Activated T-helper 1 cell treated with anti-CD3 and anti-CD28 coated beads, Interleukin-12 subunit alpha, Interleukin-12 subunit beta, Interleukin-2, Interleukin-4 antibody, amounts not matched to agents 30 ng/mL and 10 ng/mL and 1 ng/mL, durations not matched to agents 14 hours and 24 hours and 36 hours (primary cell): ENCODE measurements around the gene ARL4A. TPM values are rescaled to one million over a fixed set of nuclear protein-coding genes. Genes with fewer than 3 reads are reported as not detected.
A peak's percentile ranks its signal among the peaks of the same experiment; 100 is the strongest.

ENCODE experiments used
- DNase-seq: peaks from one replicate; pipeline ENCODE4 v3.0.0; 2021; ENCODE audit warnings: low spot score
- H3K27ac Mint-ChIP-seq: one replicate; pipeline ENCODE4 v1.8.0; 2021; ENCODE audit warnings: mild to moderate bottlenecking, mixed read lengths
- H3K27me3 Mint-ChIP-seq: one replicate; pipeline ENCODE4 v1.8.0; 2022; ENCODE audit warnings: mild to moderate bottlenecking, moderate library complexity, mixed read lengths; ENCODE audit not compliant: insufficient read depth
- H3K36me3 Mint-ChIP-seq: one replicate; pipeline ENCODE4 v1.8.0; 2021; ENCODE audit warnings: low read depth, mixed read lengths
- H3K4me1 Mint-ChIP-seq: one replicate; pipeline ENCODE4 v1.8.0; 2021; ENCODE audit warnings: low read depth, mixed read lengths
- H3K4me3 Mint-ChIP-seq: one replicate; pipeline ENCODE4 v1.8.0; 2021; ENCODE audit warnings: mild to moderate bottlenecking, moderate library complexity, mixed read lengths
- H3K9me3 Mint-ChIP-seq: one replicate; pipeline ENCODE4 v1.8.0; 2021; ENCODE audit warnings: mixed read lengths
- intact Hi-C: fragments of 100-400 bp; cut with micrococcal nuclease; formaldehyde crosslinking; loops from one replicate; pipeline ENCODE4 v1.15.1; 2024
- total RNA-seq: library from RNA; stranded (reverse); gene quantifications from 2 replicates; pipeline ENCODE4 v1.2.3, GENCODE V29; 2022

ARL4A gene
- total RNA-seq, 1 donor from 2014 or later = 10.2 TPM

DNA sequence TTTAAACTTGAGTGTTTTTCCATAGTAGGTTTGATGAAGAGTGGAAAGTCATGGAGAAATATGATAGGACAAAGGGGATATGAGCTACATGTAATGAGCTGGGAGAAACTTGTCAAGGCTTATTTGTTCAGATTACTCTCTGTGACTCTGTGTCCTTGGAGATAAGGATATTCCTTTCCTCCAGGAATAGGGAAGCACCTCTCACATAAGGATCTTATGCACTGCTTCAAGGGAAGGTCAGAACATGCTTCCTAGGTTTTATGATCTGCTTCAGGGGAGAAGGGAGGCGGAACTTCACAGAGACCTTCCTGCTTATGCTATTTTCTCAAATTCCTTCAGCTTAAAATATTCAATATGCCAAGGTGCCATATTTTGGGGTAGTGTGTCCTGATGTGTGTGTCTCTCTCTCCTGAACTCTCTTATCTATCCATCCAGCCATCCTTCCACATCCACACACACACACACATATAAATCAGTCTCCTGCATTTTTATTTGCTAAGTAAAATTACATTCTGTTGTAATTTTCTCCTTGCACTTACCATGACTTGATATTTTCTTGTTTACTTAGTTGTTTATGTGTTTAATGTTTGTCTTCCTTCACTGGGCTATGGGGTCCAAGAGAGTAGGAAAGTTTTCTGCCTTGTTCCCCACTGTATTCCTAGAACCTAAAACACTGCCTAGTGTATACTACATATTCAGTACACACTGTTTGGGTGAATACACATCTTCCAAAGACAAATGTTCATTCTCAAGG, 26.4 kb downstream of the ARL4A start:
- H3K4me1 Mint-ChIP-seq = peaks cover 23% of the 10 kb centered on the region
- H3K36me3 Mint-ChIP-seq = no peaks in the 10 kb centered on the region
- no peak overlapping the region for H3K4me3 Mint-ChIP-seq
- DNase-seq = no peak
- H3K9me3 Mint-ChIP-seq = no peaks in the 10 kb centered on the region
- intact Hi-C loops = no loop called here
- no peak overlapping the region for H3K27ac Mint-ChIP-seq
- no peaks in the 10 kb centered on the region for H3K27me3 Mint-ChIP-seq

DNA sequence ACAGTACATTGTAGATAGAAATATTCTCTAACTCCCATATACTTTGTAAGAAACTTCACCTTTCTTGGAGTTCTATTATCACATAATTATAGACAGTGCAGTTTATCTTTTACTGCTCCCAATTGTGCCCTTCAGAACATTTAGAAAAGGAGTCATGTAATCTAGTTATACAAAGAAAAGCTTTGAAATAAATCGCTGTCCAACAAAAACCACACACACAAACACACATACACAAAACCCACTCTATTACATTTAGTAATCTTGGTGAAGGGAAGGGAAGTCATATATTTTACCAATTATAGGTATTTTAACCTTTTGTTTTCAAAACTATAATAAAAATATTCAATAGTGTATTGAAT, 26.9 kb downstream of the ARL4A start:
- H3K36me3 Mint-ChIP-seq = no peaks in the 10 kb centered on the region
- no peak overlapping the region for H3K27ac Mint-ChIP-seq
- no peak for DNase-seq
- H3K4me3 Mint-ChIP-seq = no peak overlapping the region
- intact Hi-C loops = no loop called here
- no peaks in the 10 kb centered on the region for H3K9me3 Mint-ChIP-seq
- H3K27me3 Mint-ChIP-seq = no peaks in the 10 kb centered on the region
- H3K4me1 Mint-ChIP-seq = peaks cover 28% of the 10 kb centered on the region

DNA sequence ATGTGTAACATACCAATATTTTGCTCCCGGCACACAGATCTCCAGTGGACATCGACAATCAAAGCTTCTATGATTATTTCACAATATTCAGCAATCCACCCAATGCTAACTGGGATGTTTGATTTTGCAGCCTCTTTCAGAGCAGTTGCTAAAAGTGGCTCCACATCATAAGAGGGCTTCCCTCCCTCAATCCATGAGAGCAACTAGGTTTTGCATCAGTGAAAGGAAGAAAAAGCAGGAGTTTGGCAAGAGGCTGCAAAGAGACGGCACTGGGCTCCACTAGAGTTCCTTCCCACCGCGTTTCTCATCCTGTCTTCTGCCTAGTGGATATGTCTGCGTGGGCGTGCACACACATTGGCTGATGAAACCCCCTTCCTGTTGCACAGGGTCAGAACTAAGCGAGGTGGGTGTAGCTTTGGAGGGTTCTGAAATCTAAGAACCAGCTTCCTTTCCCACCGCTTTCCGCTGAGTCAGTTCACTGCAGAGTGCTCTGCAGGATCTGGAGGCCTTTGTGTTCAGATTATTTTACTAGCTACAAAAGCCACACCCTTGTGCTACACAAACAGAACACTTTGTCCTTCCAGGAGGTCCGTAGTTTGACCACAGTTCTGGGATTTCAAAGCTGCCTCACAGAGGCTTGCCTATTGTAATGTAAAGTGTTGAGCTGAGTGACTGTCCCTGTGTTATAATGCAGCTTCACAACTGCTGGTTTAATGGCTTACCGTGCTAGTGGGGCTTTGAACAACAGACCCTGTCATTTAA, 28.1 kb downstream of the ARL4A start:
- Mint-ChIP-seq H3K27me3 (no peaks in the 10 kb centered on the region), H3K9me3 (no peaks in the 10 kb centered on the region), H3K36me3 (no peaks in the 10 kb centered on the region), H3K4me1 (peaks cover 34% of the 10 kb centered on the region), H3K4me3 (no peak overlapping the region), H3K27ac (no peak overlapping the region)
- intact Hi-C loops = no loop called here
- peak; percentile 13 for DNase-seq

DNA sequence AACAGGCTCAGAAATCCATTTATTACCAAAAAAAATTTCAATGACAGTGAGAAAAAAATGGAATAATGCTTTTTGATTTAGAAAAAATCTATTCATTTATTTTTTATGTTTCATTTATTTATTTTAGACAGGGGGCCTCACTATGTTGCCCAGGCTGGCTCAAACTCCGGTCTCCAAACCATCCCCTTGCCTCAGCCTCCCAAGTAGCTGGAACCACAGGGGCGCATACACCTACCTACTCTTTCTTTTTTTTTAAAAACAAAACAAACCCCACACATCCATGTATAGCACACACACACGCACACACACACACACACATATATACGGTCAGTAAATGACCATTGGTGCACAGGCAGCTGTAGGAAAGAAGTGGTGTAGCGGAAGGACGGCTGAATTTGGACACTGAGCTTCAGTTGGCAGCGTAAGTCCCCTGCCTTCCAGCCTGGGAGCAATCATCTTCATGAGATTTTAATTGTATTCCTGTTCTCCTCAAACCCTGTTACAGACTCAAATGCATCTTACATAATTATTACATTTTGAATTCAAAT, 28.8 kb downstream of the ARL4A start:
- peaks cover 34% of the 10 kb centered on the region for H3K4me1 Mint-ChIP-seq
- H3K4me3 Mint-ChIP-seq = no peak overlapping the region
- no peak for DNase-seq
- no peak overlapping the region for H3K27ac Mint-ChIP-seq
- H3K36me3 Mint-ChIP-seq = no peaks in the 10 kb centered on the region
- H3K9me3 Mint-ChIP-seq = no peaks in the 10 kb centered on the region
- intact Hi-C loops = no loop called here
- no peaks in the 10 kb centered on the region for H3K27me3 Mint-ChIP-seq

DNA sequence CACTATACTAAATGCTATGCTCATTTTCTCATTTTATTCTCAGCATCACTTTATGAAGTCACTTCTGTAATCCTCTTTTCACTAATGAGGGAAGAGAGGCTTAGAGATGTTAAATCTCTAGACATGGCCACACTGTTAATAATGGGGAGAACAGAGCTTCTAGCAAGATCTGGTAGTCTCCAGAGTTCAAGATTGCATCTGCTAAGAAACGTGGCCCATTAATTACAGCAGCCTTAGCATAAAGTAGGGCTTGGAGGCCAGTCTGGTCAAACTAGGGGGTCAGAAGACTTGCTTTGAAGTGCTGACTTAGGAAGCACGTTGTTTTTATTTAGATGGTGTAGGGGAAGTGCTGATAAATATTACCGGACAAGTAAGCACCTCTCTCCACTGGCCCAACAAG, 29.3 kb downstream of the ARL4A start:
- intact Hi-C loops = no loop called here

DNA sequence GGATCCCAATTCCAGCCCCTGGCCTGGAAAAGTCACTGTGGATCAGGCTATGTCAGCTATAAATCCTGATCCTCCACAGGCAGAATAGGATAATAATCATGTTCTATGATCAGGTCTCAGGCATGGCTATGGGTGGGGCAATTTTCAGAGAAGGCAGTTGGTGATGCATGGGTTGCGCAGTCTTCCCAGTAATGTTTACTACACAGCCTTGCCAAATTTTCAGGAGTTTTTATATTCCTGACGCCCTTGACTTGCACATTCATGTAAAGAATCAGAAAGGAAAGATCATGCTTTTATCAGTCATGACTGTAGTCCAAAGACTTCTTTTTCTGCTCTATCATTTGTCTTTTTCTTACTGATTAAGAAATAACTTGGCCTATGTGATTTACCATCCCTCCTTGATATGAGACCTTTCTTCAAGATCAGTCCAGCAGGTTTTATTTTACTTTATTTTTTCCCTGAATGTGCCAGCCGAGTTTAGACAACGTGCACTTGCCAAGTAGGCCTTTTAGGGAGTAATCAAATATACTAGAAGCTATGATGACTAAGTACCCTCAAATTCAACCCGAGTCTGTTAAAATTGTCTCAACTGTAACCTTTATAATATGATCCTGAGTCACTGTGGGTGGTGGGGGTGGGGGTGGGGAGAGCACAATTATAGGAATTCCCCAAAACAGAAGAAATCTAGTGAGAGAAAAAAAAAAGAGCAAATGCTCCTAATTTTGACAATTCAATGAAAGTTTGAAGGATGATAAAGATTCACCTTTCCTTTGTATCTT, 31.9 kb downstream of the ARL4A start:
- H3K9me3 Mint-ChIP-seq = no peaks in the 10 kb centered on the region
- H3K4me3 Mint-ChIP-seq = no peak overlapping the region
- DNase-seq = no peak
- peaks cover 3% of the 10 kb centered on the region for H3K36me3 Mint-ChIP-seq
- H3K27ac Mint-ChIP-seq = peak overlapping the region; percentile 72
- intact Hi-C loops = no loop called here
- no peaks in the 10 kb centered on the region for H3K27me3 Mint-ChIP-seq
- H3K4me1 Mint-ChIP-seq = peaks cover 45% of the 10 kb centered on the region

More for the DNA sequence above, 29.3 kb downstream of the ARL4A start:
- H3K4me1 Mint-ChIP-seq = peaks cover 34% of the 10 kb centered on the region
- no peaks in the 10 kb centered on the region for H3K27me3 Mint-ChIP-seq
- H3K4me3 Mint-ChIP-seq = no peak overlapping the region
- no peak for DNase-seq
- no peak overlapping the region for H3K27ac Mint-ChIP-seq
- H3K9me3 Mint-ChIP-seq = no peaks in the 10 kb centered on the region
- no peaks in the 10 kb centered on the region for H3K36me3 Mint-ChIP-seq

DNA sequence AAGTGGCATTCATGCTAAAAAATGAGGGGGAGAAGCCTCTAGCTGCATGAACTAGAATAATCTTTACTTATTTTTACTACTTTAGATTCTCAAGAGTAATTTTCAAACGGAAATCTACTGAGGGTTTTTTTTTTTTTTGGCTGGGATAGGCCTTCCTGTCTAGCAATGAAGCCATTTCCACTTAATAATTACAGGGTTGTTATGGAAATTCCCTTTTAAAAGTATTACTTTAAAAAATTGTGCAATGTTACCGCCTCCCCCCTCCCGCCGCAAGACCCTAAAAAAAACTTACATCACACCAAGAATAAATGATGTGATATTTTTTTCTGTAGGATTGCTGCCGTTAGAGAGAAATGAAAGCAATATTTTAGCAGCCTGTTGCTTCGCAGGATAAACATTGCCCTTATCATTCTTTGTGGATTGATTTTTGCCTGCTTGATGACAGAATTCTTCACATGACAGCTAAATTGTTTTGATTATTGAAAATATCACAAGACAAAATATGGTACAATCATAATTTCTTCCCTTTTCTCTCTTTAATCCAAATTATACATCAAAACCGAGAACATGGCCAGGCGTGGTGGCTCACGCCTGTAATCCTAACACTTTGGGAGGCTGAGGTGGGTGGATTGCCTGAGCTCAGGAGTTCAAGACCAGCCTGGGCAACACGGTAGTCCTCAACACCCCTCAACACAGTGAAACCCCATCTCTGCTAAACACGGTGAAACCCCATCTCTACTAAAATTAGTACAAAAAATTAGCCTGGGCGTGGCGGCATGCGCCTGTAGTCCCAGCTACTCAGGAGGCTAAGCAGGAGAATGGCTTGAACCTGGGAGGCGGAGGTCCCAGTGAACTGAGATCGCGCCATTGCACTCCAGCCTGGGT, 32.8 kb downstream of the ARL4A start:
- intact Hi-C loops = no loop called here

DNA sequence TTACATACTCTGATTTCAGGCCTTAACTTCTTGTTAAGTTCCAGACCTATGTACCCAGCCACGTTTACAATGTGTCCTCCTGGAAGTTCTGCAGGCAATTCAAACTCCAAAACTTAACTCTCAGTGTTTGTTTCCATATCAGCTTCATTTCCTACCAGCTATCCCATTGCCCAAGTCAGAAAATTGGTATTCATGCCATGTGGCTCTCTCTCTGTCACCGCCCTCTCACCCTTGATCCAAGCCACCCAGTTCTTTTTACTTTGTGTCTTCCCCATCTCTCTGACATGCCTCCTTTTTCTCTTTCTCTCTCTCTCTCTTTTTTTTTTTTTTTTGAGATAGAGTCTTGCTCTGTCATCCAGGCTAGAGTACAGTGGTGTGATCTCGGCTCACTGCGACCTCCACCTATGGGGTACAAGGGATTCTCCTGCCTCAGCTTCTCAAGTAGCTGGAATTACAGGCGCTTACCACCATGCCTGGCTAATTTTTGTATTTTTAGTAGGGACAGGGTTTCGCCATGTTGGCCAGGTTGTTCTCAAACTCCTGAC, 33.9 kb downstream of the ARL4A start:
- Mint-ChIP-seq H3K27me3 (peaks cover 3% of the 10 kb centered on the region), H3K36me3 (peaks cover 3% of the 10 kb centered on the region), H3K27ac (no peak overlapping the region), H3K4me3 (no peak overlapping the region), H3K4me1 (peaks cover 28% of the 10 kb centered on the region), H3K9me3 (no peaks in the 10 kb centered on the region)
- intact Hi-C loops = no loop called here
- no peak for DNase-seq

More for the DNA sequence above, 32.8 kb downstream of the ARL4A start:
- peak overlapping the region; percentile 72 for H3K27ac Mint-ChIP-seq
- no peaks in the 10 kb centered on the region for H3K9me3 Mint-ChIP-seq
- H3K4me3 Mint-ChIP-seq = no peak overlapping the region
- peaks cover 3% of the 10 kb centered on the region for H3K36me3 Mint-ChIP-seq
- DNase-seq = no peak
- peaks cover 3% of the 10 kb centered on the region for H3K27me3 Mint-ChIP-seq
- peaks cover 39% of the 10 kb centered on the region for H3K4me1 Mint-ChIP-seq

DNA sequence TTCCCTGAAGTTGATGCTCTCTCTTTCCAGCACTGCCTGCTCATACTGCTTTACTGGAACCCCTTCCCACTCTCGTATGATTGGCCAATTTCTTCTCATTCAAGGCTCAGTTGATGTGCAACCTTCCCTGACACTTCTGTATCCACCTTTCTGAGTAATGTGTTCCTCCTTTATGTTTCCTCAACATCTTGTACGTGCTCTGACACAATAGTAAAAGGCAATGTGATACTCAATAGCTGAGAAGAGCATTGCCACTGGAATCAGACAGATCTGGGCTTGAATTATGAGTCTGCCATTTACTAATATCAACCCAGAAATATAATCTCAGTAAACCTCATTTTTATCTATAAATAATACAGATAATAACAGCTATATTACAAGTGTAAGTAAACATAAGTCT, 34.7 kb downstream of the ARL4A start:
- peaks cover 3% of the 10 kb centered on the region for H3K27me3 Mint-ChIP-seq
- intact Hi-C loops = loop anchor here (2.0 kb wide), 1 partner anchor 35 kb away; the partner anchor contains the start of gene ARL4A
- no peak for DNase-seq
- H3K36me3 Mint-ChIP-seq = peaks cover 3% of the 10 kb centered on the region
- H3K9me3 Mint-ChIP-seq = no peaks in the 10 kb centered on the region
- H3K27ac Mint-ChIP-seq = no peak overlapping the region
- H3K4me1 Mint-ChIP-seq = peaks cover 23% of the 10 kb centered on the region
- H3K4me3 Mint-ChIP-seq = no peak overlapping the region

DNA sequence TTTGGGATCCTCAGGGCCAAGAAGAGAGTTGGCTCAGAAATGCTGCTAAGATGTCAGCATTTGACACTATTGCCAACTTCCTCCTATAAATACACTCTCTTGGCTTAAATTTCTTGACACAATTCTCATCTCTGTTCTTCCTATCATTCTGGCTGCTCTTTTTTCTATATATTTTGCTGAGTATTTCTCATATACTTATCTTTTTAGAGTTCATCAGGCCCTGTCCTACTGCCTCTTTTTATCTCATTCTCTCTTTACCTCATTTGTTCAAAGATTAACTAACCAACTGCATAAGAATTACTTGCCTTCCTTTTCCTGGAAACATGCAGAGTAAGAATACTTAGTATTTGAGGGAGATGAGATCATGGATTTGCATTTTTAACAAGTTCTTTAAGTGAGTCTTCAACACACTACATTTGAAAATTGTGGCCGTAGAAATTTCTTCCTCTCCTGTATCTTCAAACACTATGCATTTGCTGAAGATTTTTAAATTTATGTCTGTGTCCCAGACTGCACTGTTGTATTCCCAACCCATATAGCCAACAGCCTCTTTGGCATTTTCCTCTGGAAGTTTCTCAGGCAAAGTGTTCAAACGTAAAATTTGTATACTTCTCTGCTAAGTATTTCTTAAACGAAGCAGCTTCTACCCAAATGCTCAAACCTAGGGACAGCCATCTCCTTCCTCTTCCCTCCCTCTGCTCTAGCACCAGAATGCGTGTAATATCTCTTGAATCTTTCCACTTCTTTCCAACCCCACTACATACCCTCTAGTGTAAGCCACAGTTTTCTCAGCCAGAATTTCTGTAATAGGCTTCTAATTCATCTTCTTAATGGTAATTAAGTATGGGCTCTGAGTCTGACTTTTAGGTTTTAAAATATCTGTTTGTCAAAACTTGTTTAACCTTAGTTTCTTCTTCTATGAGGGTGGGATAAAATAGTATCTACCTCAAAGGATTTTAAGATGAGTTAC, 35.5 kb downstream of the ARL4A start:
- Mint-ChIP-seq H3K4me3 (no peak overlapping the region), H3K36me3 (peaks cover 3% of the 10 kb centered on the region), H3K27me3 (peaks cover 3% of the 10 kb centered on the region), H3K4me1 (peaks cover 23% of the 10 kb centered on the region), H3K27ac (peak overlapping the region; percentile 41), H3K9me3 (no peaks in the 10 kb centered on the region)
- DNase-seq = no peak
- intact Hi-C loops = loop anchor here (2.0 kb wide), 1 partner anchor 36 kb away; the partner anchor contains the start of gene ARL4A
